DND-41 (cell line): ENCODE measurements around the gene PLIN3.

Experiments used
- ATAC-seq: fragments of 200-7000 bp; cut with Tn5 transposase; 3 replicates; pipeline ENCODE4 v1.9.1; 2021; ENCODE audit warnings: low read depth; ENCODE audit not compliant: insufficient read depth
- DNase-seq: peaks from one replicate; pipeline ENCODE4 v3.0.0-alpha.2; 2020
- H2AFZ ChIP-seq: 2 replicates; pipeline ENCODE4 v1.6.0; 2012; ENCODE audit warnings: low read depth, low read length
- H3K27ac ChIP-seq: 2 replicates; pipeline ENCODE4 v1.5.1; 2012; ENCODE audit warnings: low read length, inconsistent platforms
- H3K27me3 ChIP-seq: fragments of 200-600 bp; sonication (generic); 2 replicates; pipeline ENCODE4 v1.6.0; 2012; ENCODE audit warnings: low read length, mild to moderate bottlenecking, inconsistent platforms; ENCODE audit not compliant: insufficient read depth, poor library complexity
- H3K36me3 ChIP-seq: 2 replicates; pipeline ENCODE4 v1.5.1; 2012; ENCODE audit warnings: low read length, inconsistent platforms; ENCODE audit not compliant: insufficient read depth
- H3K4me1 ChIP-seq: 2 replicates; pipeline ENCODE4 v1.5.1; 2012; ENCODE audit warnings: mild to moderate bottlenecking, low read length; ENCODE audit not compliant: insufficient read depth
- H3K4me2 ChIP-seq: 2 replicates; pipeline ENCODE4 v1.6.0; 2012; ENCODE audit warnings: mild to moderate bottlenecking, moderate library complexity, low read length, inconsistent platforms; ENCODE audit not compliant: insufficient read depth
- H3K4me3 ChIP-seq, 2 experiments: fragments of 200-600 bp in 1 of 2; shearing (Covaris generic) in 1 of 2; 2 replicates each; pipeline ENCODE4 v1.5.1; 2012 to 2016; ENCODE audit warnings: inconsistent platforms in 2 of 2, low read length in 2 of 2, mild to moderate bottlenecking in 2 of 2, low read depth in 1 of 2, moderate library complexity in 1 of 2
- H3K79me2 ChIP-seq: 2 replicates; pipeline ENCODE4 v1.6.0; 2012; ENCODE audit warnings: low read length, inconsistent platforms; ENCODE audit not compliant: insufficient read depth
- H3K9ac ChIP-seq: 2 replicates; pipeline ENCODE4 v1.6.0; 2012; ENCODE audit warnings: low read depth, mild to moderate bottlenecking, inconsistent platforms, low read length, moderate library complexity
- H3K9me3 ChIP-seq: 2 replicates; pipeline ENCODE4 v1.5.1; 2012; ENCODE audit warnings: low read length, moderate library complexity, mild to moderate bottlenecking, inconsistent platforms; ENCODE audit not compliant: insufficient read depth, severe bottlenecking
- H4K20me1 ChIP-seq: 2 replicates; pipeline ENCODE4 v1.6.0; 2012; ENCODE audit warnings: low read length; ENCODE audit not compliant: insufficient read depth
- EZH2 ChIP-seq: IDR thresholded peaks from 3 replicates; pipeline ENCODE4 v1.6.1; 2012; ENCODE audit warnings: borderline replicate concordance, low read depth, mild to moderate bottlenecking, moderate library complexity, low read length, inconsistent platforms; ENCODE audit not compliant: severe bottlenecking
- TF ChIP-seq, protein P1 (sequence below): IDR thresholded peaks from 2 replicates; pipeline ENCODE4 v1.5.1; 2012; ENCODE audit warnings: borderline replicate concordance, low read length, moderate library complexity, mild to moderate bottlenecking; ENCODE audit not compliant: poor library complexity, severe bottlenecking; ENCODE audit errors: extremely low read depth

The PLIN3 gene

DNA sequence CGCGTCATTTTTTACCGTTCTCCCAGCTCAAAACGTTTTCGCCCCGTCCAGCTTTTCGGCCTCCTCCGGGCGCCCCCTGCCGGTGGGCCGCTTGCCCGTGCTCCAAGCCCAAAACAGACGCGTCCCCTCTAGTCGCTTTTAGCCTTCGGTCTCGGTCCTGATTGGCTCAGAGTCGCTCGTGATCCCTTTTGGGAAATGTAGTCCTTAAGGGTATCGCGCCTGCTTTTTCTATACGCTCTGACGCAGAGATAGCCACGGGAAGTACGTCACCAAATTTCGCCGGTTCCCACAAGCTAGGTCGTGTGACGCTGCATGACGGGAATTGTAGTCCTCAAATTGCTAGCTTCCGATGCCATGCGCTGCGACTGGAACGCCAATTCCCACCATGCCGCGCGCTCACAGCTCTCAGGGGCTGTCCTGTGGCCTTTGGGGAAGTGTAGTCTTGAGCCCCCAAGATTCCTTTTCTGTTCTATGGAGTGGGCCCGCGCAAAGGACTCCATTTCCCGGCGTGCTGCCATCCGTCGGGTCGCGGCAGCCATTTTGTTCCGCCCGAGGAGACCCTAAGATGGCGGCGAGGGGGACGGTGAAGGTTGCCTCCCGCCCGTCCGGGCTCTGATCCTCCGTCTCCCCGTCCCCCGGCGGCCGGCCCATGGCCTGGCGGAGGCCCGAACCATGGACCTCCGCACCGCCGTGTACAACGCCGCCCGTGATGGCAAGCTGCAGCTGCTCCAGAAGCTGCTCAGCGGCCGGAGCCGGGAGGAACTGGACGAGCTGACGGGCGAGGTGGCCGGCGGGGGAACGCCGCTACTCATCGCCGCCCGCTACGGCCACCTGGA, 76.1 kb downstream of the PLIN3 start, which contains the start of gene FEM1A:
FEM1A (plus strand) TSS at position 552 of the 836 bp plus-strand sequence; CDS start at position 673, 121 bp downstream.
- Histone ChIP-seq H3K79me2 (peaks cover 45% of the 10 kb centered on the region), H3K9ac (peak within 1 kb of the TSS; percentile 98), H3K4me3 (peak within 1 kb of the TSS; percentile 71 to 86), H3K4me2 (peak within 1 kb of the TSS; percentile 89), H4K20me1 (peaks cover 19% of the 10 kb centered on the region), H3K4me1 (peaks cover 45% of the 10 kb centered on the region), H2AFZ (peak within 1 kb of the TSS; percentile 93), H3K9me3 (no peaks in the 10 kb centered on the region), H3K36me3 (peaks cover 41% of the 10 kb centered on the region), H3K27ac (peak within 1 kb of the TSS; percentile 94), H3K27me3 (no peaks in the 10 kb centered on the region)
- ATAC-seq: peak; percentile 95
- peak; percentile 99 for DNase-seq
- TF ChIP-seq, protein P1, sequence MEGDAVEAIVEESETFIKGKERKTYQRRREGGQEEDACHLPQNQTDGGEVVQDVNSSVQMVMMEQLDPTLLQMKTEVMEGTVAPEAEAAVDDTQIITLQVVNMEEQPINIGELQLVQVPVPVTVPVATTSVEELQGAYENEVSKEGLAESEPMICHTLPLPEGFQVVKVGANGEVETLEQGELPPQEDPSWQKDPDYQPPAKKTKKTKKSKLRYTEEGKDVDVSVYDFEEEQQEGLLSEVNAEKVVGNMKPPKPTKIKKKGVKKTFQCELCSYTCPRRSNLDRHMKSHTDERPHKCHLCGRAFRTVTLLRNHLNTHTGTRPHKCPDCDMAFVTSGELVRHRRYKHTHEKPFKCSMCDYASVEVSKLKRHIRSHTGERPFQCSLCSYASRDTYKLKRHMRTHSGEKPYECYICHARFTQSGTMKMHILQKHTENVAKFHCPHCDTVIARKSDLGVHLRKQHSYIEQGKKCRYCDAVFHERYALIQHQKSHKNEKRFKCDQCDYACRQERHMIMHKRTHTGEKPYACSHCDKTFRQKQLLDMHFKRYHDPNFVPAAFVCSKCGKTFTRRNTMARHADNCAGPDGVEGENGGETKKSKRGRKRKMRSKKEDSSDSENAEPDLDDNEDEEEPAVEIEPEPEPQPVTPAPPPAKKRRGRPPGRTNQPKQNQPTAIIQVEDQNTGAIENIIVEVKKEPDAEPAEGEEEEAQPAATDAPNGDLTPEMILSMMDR: peak; percentile 99
- TF ChIP-seq EZH2: no peak
